ENCODE results near the gene NBPF1. TPM values are rescaled to one million over a fixed set of nuclear protein-coding genes. Genes with fewer than 3 reads are reported as not detected.
"Not testable (repeated sequence)": the region's sequence is repeated elsewhere in the genome, so short reads cannot be mapped to it uniquely, and the experiment has no call there.

The NBPF1 gene
- total RNA-seq, 1 donor from 2014 or later = 23.0 TPM

GRCh38 chr1:16642025-16642966 lies 28.9 kb upstream of the NBPF1 start:
- peak; percentile 51 for DNase-seq (ENCODE audit: low spot score)
- not testable (repeated sequence) for ATAC-seq

- DNase-seq (ENCODE audit: low spot score); ATAC-seq: not testable (repeated sequence)
Observed at GRCh38 chr1:16641159-16641975, 28.0 kb upstream of the NBPF1 start.

GRCh38 chr1:16639091-16640031 lies 26.0 kb upstream of the NBPF1 start:
- peak; percentile 48 for DNase-seq (ENCODE audit: low spot score)
- ATAC-seq = not testable (repeated sequence)

- peak; percentile 5 for ATAC-seq
- DNase-seq (ENCODE audit: low spot score) = peak; percentile 46
Observed at GRCh38 chr1:16637941-16638778, 24.8 kb upstream of the NBPF1 start.

- not testable (repeated sequence) for ATAC-seq
- peak; percentile 48 for DNase-seq (ENCODE audit: low spot score)
Observed at GRCh38 chr1:16636551-16637195, 23.3 kb upstream of the NBPF1 start.

GRCh38 chr1:16635959-16636358 lies 22.6 kb upstream of the NBPF1 start:
- ATAC-seq = not testable (repeated sequence)
- DNase-seq (ENCODE audit: low spot score) = peak; percentile 46

- DNase-seq (ENCODE audit: low spot score) = peak; percentile 42
- ATAC-seq = not testable (repeated sequence)
Observed at GRCh38 chr1:16633540-16634282, 20.3 kb upstream of the NBPF1 start.

GRCh38 chr1:16632044-16632850 lies 18.9 kb upstream of the NBPF1 start:
- not testable (repeated sequence) for ATAC-seq
- DNase-seq (ENCODE audit: low spot score) = peak; percentile 47

GRCh38 chr1:16631248-16632043 lies 18.1 kb upstream of the NBPF1 start:
- DNase-seq (ENCODE audit: low spot score) (peak; percentile 62), ATAC-seq (no peak)

GRCh38 chr1:16630661-16631247 lies 17.4 kb upstream of the NBPF1 start:
- ATAC-seq (no peak), DNase-seq (ENCODE audit: low spot score) (peak; percentile 59)

GRCh38 chr1:16629916-16630530 lies 16.7 kb upstream of the NBPF1 start:
- ATAC-seq = not testable (repeated sequence)
- peak; percentile 57 for DNase-seq (ENCODE audit: low spot score)

- ATAC-seq (peak; percentile 3), DNase-seq (ENCODE audit: low spot score) (peak; percentile 64)
Observed at GRCh38 chr1:16628361-16629111, 15.2 kb upstream of the NBPF1 start.

GRCh38 chr1:16626409-16626983 lies 13.1 kb upstream of the NBPF1 start:
- DNase-seq (ENCODE audit: low spot score); ATAC-seq: not testable (repeated sequence)
